ENCODE results near the gene NUCKS1. TPM values are rescaled to one million over a fixed set of nuclear protein-coding genes. Genes with fewer than 3 reads are reported as not detected.

Gene NUCKS1
- total and polyA plus RNA-seq, 10 donors = 26.9 to 142 (median 96.7) TPM

DNA sequence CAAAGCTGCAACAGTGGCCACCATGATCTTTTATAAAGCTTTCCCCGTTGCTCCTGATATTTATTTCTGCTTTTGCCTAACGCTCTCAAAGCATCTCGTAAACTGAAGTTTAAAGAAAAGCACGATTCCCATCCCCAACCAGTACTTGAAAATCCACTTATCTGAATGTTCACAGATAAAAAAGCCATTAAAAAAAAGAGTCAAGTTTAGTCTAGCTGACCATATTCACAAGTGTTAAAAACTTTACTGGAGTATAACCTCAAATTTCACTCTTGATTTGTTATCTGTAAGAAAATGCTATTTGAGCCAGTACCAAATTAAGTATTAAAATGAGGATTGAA lies 35.1 kb downstream of the NUCKS1 start:
- intact Hi-C loops (cut with DNase I; ENCODE audit: low total_unique reads) = loop anchor here (5.0 kb wide), 1 partner anchor 123 kb away; no protein-coding TSS in a partner anchor
- WGBS, 5 donors = 85 to 94% (median 91%) methylated on average over 4 of the region's 4 CpGs
- TF ChIP-seq POLR2A (IDR thresholded peaks at IDR 0.05) (no peak), POLR2AphosphoS5 (IDR thresholded peaks at IDR 0.05) (no peak)
- TF ChIP-seq, protein P1, sequence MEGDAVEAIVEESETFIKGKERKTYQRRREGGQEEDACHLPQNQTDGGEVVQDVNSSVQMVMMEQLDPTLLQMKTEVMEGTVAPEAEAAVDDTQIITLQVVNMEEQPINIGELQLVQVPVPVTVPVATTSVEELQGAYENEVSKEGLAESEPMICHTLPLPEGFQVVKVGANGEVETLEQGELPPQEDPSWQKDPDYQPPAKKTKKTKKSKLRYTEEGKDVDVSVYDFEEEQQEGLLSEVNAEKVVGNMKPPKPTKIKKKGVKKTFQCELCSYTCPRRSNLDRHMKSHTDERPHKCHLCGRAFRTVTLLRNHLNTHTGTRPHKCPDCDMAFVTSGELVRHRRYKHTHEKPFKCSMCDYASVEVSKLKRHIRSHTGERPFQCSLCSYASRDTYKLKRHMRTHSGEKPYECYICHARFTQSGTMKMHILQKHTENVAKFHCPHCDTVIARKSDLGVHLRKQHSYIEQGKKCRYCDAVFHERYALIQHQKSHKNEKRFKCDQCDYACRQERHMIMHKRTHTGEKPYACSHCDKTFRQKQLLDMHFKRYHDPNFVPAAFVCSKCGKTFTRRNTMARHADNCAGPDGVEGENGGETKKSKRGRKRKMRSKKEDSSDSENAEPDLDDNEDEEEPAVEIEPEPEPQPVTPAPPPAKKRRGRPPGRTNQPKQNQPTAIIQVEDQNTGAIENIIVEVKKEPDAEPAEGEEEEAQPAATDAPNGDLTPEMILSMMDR (IDR thresholded peaks at IDR 0.05 in 8 of 11, conservative IDR thresholded peaks at IDR 0.05 in 3 of 11) = no peak
- no peak overlapping the region for H3K4me3 ChIP-seq
- DNase-seq = no peak
- no peaks in the 10 kb centered on the region for H3K9me3 ChIP-seq
- no peaks in the 10 kb centered on the region for H3K27me3 ChIP-seq (replicated peaks in 1 of 7)
- H3K27ac ChIP-seq = no peak overlapping the region
- peaks cover 0 to 61% (median 39%) of the 10 kb centered on the region in 6 donors for H3K36me3 ChIP-seq
- peaks cover 0 to 55% (median 11%) of the 10 kb centered on the region in 6 donors for H3K4me1 ChIP-seq

DNA sequence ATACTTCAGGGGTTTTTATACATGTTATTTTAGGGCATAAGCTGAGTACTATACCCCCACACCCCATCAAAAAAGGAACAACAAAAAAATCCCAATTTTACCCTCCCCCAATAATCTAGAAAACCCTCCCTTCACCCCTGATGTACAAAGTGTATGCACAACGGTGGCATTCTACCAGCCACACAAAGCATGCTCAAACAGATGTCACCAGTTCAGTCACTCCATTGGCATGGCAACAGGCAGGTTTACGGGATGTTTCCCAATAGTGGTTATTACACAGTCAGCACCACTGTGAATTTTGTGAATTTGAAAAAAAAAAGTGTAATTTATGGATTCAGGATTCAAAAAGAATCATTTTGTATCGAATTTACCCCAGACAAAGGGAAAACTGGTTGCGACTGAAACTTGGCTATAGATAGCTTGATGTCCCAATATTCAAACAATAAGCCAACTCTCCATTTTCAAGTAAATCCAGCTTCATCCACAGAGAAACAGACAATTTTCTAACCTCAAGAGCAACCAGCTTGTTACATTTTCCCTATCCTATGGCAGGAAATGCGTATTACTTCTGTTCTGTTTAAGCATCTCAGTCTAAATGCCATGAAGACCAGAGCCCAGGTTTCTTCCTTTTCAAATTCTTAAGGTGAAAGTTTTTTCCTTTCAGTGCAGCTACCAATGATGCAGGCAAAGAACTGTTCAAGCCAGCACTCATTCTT lies 35.6 kb downstream of the NUCKS1 start:
- intact Hi-C loops (cut with DNase I; ENCODE audit: low total_unique reads) = loop anchor here (5.0 kb wide), 1 partner anchor 122 kb away; no protein-coding TSS in a partner anchor
- no peaks in the 10 kb centered on the region for H3K27me3 ChIP-seq (replicated peaks in 1 of 7)
- TF ChIP-seq POLR2AphosphoS5 (IDR thresholded peaks at IDR 0.05) (peak in 1 of 3 donors; percentile 44), POLR2A (IDR thresholded peaks at IDR 0.05) (no peak)
- peaks cover 0 to 61% (median 34%) of the 10 kb centered on the region in 6 donors for H3K36me3 ChIP-seq
- no peak overlapping the region for H3K4me3 ChIP-seq
- no peaks in the 10 kb centered on the region for H3K9me3 ChIP-seq
- no peak overlapping the region for H3K27ac ChIP-seq
- DNase-seq = no peak
- peaks cover 0 to 60% (median 13%) of the 10 kb centered on the region in 6 donors for H3K4me1 ChIP-seq
- WGBS, 5 donors = 64 to 82% (median 75%) methylated on average over 5 of the region's 5 CpGs

DNA sequence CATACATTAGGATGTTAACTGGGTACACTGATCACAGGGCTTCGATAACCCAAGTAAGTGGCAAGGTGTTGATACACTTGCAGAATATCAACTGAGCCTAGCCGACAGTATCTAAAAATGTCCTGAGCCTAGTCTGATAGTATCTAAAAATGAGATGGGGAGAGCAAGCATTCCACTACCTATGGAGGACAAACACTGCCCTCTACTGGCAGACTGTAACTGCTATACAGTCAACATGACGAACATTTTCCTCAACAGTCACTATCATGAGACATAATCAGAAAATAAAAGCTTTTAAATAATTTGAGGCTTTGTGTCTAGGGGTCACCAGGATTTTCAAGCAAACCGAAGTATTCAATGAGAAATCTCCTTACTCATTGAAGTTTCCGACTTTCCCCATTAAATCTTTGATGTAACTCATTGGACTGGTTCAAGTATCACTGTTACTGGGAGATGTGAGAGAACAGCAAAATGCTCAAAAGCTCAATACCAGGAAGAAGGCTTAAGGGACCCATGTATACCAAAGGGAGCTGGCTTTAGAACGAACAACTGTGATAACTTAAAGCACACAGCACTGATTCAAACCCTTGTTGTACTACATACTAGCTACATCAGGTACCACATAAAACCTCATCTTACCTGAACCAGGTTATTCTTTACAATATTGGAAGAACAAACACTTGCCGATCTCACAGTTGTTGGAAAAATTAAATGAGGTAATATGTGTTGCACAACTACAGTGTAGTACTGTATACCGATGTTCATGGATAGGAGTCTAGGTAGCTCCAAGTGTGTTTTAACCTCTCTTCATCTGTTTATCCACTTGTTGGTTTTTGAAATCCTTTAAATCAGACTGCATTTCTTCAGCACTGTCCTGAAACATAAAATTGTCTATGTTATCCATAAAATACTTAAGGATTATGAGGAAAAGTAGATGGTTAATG lies 38.6 kb downstream of the NUCKS1 start:
- peaks cover 0 to 42% (median 7%) of the 10 kb centered on the region in 6 donors for H3K36me3 ChIP-seq
- TF ChIP-seq POLR2A (IDR thresholded peaks at IDR 0.05) = no peak
- TF ChIP-seq, protein P1 (IDR thresholded peaks at IDR 0.05 in 8 of 11, conservative IDR thresholded peaks at IDR 0.05 in 3 of 11) = peak; percentile 71 to 90 (median 82)
- TF ChIP-seq POLR2AphosphoS5 (IDR thresholded peaks at IDR 0.05) = peak in 1 of 3 donors; percentile 32
- no peaks in the 10 kb centered on the region for H3K27me3 ChIP-seq (replicated peaks in 1 of 7)
- no peaks in the 10 kb centered on the region for H3K9me3 ChIP-seq
- intact Hi-C loops (cut with DNase I; ENCODE audit: low total_unique reads) = loop anchor here (2.0 to 5.0 kb wide), 2 partner anchors 53 to 119 kb away; no protein-coding TSS in a partner anchor
- 42 to 46% (median 43%) methylated on average over 8 of the region's 8 CpGs for WGBS, 5 donors
- DNase-seq = no peak
- H3K4me1 ChIP-seq = peaks cover 2 to 80% (median 25%) of the 10 kb centered on the region in 6 donors
- no peak overlapping the region for H3K4me3 ChIP-seq
- peak overlapping the region in 1 of 8 donors; percentile 24 for H3K27ac ChIP-seq

DNA sequence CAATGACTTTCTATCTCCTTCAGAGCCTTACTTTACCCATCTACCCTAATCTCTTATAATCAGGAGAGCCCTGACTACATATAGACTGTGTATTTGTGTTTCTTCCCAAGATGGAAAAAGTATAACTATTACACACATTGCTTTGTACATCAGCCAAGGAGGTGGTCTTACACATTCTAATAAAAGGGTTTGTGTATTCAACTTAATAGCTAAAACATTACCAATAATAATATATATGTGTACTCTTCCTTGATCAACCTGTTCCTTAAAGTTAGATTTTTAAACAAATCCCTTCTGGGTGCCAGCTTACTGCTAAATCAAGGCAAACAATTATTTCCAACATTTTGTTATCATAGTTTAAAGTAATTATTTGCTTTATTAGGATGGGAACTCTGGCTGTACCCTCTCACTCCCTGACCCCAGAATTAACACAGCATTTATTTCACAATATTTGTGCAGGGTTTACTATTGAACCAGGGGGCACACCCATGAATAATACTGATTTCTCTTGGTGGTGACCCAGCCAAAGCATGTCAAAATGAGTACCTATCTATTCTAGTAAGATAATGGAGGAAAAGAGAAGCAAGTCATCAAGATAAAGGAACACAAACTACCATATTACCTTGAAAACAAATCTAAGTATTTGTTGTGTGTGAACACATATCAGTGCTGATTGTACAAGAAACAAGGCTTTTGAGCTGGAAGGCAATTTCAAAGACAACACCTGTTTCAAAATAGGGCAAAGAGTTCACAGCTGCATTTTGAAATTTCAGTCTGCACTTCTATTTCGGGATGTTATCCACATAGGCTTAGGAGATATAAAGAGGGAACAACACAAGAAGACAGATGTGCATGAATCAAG lies 39.5 kb downstream of the NUCKS1 start:
- TF ChIP-seq POLR2A (IDR thresholded peaks at IDR 0.05) = no peak
- TF ChIP-seq, protein P1 (IDR thresholded peaks at IDR 0.05 in 8 of 11, conservative IDR thresholded peaks at IDR 0.05 in 3 of 11) = no peak
- TF ChIP-seq POLR2AphosphoS5 (IDR thresholded peaks at IDR 0.05) = no peak
- Histone ChIP-seq H3K4me3 (no peak overlapping the region), H3K36me3 (peaks cover 0 to 33% (median 3%) of the 10 kb centered on the region in 6 donors), H3K4me1 (peaks cover 6 to 80% (median 33%) of the 10 kb centered on the region in 6 donors), H3K27ac (no peak overlapping the region), H3K27me3 (replicated peaks in 1 of 7) (no peaks in the 10 kb centered on the region), H3K9me3 (no peaks in the 10 kb centered on the region)
- WGBS, 5 donors = 45 to 65% (median 59%) methylated on average over 1 of the region's 1 CpG
- intact Hi-C loops (cut with DNase I; ENCODE audit: low total_unique reads) = loop anchor here (2.0 to 5.0 kb wide), 2 partner anchors 52 to 118 kb away; no protein-coding TSS in a partner anchor
- DNase-seq = no peak

Data from spleen (tissue), 11 donors.